Stimulated activated CD8-positive, alpha-beta memory T cell treated with anti-CD3 and anti-CD28 coated beads, Interleukin-15, amount 100 ng/mL, for 48 hours (primary cell): ENCODE measurements around the gene CMBL.
A peak's percentile ranks its signal among the peaks of the same experiment; 100 is the strongest.
"Not testable (repeated sequence)": the region's sequence is repeated elsewhere in the genome, so short reads cannot be mapped to it uniquely, and the experiment has no call there.

Experiments
- DNase-seq, 2 donors: peaks; one replicate each; pipeline ENCODE4 v3.0.0-alpha.2; 2020; ENCODE audit warnings: low read depth in 2 of 2

The CMBL gene

DNA sequence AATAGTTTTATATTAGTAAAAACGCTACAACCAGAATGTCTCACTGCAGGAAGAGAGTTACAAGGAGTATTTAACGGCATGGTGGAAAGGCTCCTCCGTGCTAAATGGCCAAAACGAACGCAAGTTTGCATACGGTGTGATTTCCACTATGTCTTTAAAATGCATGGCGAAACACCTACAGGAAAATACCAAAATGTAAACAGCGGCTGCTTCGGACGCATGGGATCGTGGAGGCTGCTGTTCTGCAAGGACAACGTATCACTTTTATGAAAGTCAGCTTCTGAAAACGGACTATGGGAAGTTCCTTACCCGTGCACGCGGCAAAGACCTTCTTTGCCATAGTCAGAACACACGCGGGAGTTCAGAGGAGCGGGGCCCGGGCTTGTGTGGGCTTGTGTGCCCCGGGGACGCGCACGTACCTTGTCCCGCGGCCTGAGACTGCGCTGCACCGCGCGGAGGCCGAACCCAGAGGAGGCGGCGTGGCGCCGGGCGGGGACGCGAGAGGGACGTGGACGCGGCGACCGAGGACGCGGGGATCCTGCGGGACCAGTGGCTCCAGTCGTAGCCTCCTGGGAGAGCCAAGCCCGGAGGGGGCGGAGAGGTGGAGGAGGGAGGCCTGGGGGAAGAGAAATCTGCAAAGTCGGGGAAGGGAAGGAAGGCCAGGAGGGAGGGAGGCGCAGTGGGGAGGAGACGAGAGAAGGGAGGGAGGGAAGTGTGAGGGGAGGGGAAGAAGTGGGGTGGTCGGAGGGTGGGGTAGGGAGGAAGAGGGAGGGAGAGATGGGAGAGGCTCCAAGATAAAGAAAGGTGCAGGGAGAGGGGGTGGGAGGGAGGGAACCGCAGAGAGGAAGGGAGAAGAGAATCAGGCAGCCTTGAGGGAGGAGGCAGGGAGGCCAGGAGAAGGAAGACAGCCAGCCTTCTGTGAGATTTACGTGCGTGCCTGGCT, at the start of gene CMBL:
Gene CMBL, minus strand, starts transcription at position 697 of the 943 bp plus-strand sequence. CDS start 17,140 bp downstream, outside the sequence.
- DNase-seq: no peak

- DNase-seq: no peak
Measured at GRCh38 chr5:10355071-10355889, 47.6 kb upstream of the CMBL start.

DNA sequence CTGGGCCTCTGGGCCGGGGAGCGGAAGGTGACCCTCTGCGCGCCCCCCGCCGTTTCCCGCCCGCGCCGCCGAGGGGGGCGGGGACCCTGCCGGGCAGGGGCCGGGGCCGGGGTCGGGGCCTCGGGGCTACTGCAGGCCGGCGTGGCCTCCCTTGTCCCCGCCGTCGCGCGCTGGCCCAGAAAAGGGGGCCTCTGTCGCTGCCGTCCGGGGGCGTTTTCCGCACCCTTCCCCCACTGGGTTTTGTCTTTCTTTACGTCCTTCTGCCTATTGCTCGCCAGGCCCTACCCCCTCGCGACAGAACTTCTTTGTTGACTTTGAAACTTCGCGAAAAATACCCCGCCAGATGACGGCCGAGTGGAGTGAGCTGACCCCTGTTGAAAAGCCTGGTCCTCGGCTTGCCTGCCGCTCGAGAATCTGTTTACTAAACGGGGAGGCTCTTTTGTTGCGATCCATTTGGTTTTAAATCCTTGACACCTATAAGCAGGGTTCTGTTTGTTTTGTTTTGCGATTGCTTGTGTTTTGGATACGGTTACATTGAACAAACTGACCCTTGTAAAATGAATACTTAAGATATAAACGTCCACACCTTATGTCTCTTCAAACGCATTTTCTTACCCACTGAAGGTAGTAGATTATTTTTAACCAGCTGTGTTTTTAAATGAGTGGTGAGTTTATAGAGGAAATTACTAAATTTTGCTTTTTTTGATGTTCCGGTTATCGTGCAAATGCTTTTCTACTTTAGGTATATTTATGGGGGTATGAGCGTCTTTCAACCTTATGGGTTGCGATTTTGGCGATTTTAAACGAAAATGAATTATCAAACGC, 46.6 kb upstream of the CMBL start:
- peak; percentile 17 to 21 for DNase-seq

- DNase-seq: peak; percentile 91 to 92
Measured at GRCh38 chr5:10353241-10354047, 45.7 kb upstream of the CMBL start, which contains the start of gene MARCHF6. Gene MARCHF6 (plus strand): TSS chr5:10353695. CDS start chr5:10353899, 204 bp downstream.

DNA sequence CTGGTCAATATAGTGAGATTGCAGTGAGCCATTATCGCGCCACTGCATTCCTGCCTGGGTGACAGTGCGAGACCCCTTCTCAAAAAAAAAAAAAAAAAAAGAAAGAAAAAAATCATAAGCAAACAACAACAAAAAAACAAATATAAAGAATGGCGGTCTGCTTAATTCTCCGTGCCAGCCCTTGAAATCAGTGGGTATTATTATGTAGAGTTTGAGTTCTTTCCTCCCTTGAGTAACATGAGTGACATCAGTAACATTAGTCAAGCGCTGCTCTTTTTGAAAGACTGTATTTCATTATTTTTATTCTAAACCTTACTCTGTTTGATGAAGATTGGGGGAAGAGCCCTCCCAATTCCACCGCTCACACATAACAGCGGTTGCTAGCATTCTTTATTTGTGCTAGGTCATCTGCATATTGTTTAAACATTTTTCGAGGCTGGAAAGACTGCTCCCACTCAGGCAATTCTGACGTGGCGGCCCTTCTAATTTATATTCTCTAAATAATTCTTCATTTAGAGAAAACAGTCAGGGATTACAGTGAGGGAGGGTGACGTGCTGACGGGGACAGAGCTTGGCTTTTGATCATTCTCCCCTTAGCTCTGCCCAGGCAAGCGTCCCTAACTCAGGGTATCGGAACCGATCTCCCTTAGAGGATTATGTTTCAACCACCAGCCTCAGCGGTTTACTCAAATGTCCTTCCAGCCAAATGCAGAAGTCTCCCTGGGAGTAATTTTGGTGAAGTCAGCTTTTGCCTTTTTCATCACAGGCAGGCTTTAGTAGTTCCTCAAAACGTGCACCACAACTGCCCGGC, 44.9 kb upstream of the CMBL start:
- DNase-seq: no peak

GRCh38 chr5:10351919-10352318, 44.2 kb upstream of the CMBL start:
- no peak for DNase-seq

DNA sequence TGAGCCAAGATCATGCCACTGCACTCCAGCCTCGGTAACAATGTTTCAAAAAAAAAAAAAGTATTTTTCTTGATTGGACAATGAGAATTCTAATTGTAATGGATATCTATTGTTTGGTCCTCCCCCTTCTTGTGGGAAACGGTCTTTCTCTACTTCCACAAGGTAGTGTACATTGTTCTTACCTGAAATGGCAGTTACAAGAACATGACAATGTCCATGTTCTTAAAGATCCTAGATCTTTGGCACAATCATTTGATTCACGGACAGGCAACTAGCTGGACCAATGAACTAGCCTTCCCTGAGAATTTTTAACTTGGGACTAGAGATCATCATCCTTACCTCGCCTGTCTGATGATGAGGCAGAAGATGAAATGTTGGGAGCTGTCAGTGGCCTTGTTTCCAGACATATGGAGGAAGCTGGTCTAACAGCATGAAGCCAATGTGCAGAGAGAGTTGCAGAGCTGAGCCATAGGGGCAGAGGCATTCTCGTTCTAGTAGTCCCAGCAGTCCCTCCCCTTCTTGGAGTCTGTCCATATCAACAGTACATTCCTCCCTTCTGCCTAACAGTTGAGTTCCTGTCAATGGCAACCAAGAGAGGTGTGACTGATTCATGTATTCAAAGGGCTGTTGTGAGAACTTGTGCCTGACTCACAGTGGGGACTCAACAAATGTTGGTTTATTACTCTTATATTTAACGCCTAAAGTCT, 43.6 kb upstream of the CMBL start:
- DNase-seq: no peak

- no peak for DNase-seq
Measured at GRCh38 chr5:10348258-10348657, 40.6 kb upstream of the CMBL start.

DNA sequence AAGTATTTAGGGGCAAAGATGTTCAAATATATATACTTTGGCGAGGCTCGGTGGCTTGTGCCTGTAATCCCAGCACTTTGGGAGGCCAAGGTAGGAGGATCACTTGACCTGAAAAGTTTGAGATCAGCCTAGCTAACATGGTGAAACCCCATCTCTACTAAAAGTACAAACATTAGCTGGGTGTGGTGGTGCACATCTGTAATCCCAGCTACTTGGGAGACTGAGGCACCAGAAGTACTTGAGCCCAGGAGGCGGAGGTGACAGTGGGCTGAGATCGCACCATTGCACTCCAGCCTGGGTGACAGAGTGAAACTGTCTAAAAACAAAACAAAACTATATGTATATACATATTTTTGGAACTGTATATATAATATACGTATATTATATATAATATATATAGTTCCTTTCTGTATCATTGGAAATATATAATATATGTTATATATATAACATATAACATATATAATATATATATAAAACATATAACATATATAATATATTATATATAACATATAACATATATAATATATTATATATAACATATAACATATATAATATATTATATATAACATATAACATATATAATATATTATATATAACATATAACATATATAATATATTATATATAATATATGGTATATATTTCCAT, 36.9 kb upstream of the CMBL start:
- not testable (repeated sequence) for DNase-seq

- DNase-seq: no peak
Measured at GRCh38 chr5:10343486-10343885, 35.8 kb upstream of the CMBL start.

DNA sequence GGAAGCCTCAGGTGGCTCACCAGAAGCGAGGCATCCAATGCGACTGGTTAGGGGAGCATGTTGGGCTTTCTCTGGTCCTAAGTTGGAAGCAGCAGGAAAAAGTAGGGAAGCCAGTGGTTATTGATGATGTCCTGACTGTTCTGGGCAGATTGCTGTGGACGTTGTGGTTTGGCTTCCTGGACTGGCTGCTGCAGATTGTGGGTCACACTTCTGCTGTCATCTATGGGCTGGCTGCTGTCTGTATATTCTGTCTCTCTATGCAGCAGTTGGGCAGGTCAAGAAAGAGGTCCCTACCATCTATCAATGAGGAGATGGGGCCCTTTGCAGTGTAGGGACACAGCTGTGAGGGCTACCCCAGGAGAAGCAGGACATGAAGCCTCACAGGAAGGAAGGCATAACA, 32.3 kb upstream of the CMBL start:
- DNase-seq: no peak

GRCh38 chr5:10339058-10339811, 31.5 kb upstream of the CMBL start:
- no peak for DNase-seq

GRCh38 chr5:10338686-10339057, 31.0 kb upstream of the CMBL start:
- DNase-seq: no peak

GRCh38 chr5:10337986-10338385, 30.3 kb upstream of the CMBL start:
- DNase-seq: no peak

DNA sequence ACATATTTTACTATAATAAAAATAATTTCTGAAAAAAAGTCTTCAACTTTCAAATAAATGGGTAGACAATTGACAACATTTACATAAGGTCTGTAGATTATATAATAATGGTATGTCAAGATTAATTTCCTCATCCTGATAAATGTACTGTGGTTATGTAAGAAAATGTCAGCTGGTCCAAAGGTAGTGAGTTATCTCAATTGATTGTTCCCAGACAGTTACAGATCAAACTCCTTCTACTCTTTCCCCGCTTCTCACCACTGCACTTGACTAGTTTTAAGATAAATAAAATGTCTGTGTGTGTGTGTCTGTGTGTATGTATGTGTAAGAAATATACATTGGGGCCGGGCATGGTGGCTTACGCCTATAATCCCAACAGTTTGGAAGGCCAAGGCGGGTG, 29.4 kb upstream of the CMBL start:
- no peak for DNase-seq

DNA sequence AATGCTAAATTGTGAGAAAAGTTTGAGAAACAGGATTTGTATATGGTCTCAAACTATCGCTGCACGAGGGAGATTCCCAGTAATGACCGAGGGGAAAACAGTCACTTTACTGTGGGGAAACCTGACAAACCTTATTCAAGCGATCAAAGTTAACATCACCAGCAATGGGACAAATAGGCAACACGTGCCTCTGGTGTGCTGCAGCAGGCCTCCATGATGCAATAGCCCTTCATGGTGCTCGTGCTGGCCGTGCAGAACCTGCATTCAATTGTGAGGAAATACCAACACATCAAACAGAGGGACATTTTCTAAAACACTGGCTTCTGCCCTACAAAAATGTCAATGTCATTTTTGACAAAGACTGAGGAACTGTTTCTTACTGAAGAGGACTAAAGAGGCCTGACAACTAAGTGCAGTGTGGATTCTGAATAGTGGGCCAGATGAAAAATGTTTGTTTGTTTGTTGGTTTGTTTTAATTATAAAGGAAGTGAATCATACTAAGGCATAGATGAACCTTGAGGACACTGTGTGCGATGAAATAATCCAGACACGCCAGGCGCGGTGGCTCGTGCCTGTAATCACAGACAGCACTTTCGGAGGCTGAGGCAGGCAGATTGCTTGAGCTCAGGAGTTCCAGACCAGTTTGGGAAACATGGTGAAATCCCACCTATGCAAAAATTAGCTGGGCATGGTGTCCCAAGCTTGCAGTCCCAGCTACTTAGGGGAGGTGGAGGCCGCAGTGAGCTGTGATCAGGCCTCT, 28.2 kb upstream of the CMBL start:
- no peak for DNase-seq

GRCh38 chr5:10334831-10335230, 27.1 kb upstream of the CMBL start:
- no peak for DNase-seq
